ENCODE data around the gene KRTAP5-5. TPM values are rescaled to one million over a fixed set of nuclear protein-coding genes. Genes with fewer than 3 reads are reported as not detected.

Gene KRTAP5-5
- total RNA-seq, 1 donor from 2014 or later = not detected

- ATAC-seq (no peak), DNase-seq (no peak)
- no peaks in the 10 kb centered on the region for H3K4me1 ChIP-seq
- H3K27me3 ChIP-seq = peaks cover 28% of the 10 kb centered on the region
- no peaks in the 10 kb centered on the region for H3K36me3 ChIP-seq
- no peak overlapping the region for H3K27ac ChIP-seq
- intact Hi-C loops (cut with DNase I) = no loop called here
- TF ChIP-seq CTCF (IDR thresholded peaks at IDR 0.05) = no peak
- no peaks in the 10 kb centered on the region for H3K9me3 ChIP-seq
- no peak overlapping the region for H3K4me3 ChIP-seq
These were observed 42.1 kb downstream of the KRTAP5-5 start for GRCh38 chr11:1671658-1672057.

- Histone ChIP-seq H3K27me3 (peaks cover 39% of the 10 kb centered on the region), H3K36me3 (no peaks in the 10 kb centered on the region), H3K4me1 (no peaks in the 10 kb centered on the region), H3K4me3 (no peak overlapping the region), H3K9me3 (no peaks in the 10 kb centered on the region), H3K27ac (no peak overlapping the region)
- ATAC-seq = no peak
- DNase-seq = no peak
- intact Hi-C loops (cut with DNase I) = no loop called here
- TF ChIP-seq CTCF (IDR thresholded peaks at IDR 0.05) = no peak
These were observed 43.2 kb downstream of the KRTAP5-5 start for GRCh38 chr11:1672613-1673350.

- no peaks in the 10 kb centered on the region for H3K36me3 ChIP-seq
- no peaks in the 10 kb centered on the region for H3K9me3 ChIP-seq
- peaks cover 42% of the 10 kb centered on the region for H3K27me3 ChIP-seq
- DNase-seq = no peak
- ATAC-seq = no peak
- no peak for TF ChIP-seq CTCF (IDR thresholded peaks at IDR 0.05)
- intact Hi-C loops (cut with DNase I) = no loop called here
- no peak overlapping the region for H3K4me3 ChIP-seq
- H3K27ac ChIP-seq = no peak overlapping the region
- H3K4me1 ChIP-seq = no peaks in the 10 kb centered on the region
These were observed 44.0 kb downstream of the KRTAP5-5 start for GRCh38 chr11:1673446-1674172.

- Histone ChIP-seq H3K4me3 (no peak overlapping the region), H3K4me1 (no peaks in the 10 kb centered on the region), H3K27me3 (peaks cover 41% of the 10 kb centered on the region), H3K9me3 (no peaks in the 10 kb centered on the region), H3K36me3 (no peaks in the 10 kb centered on the region), H3K27ac (no peak overlapping the region)
- ATAC-seq (no peak), DNase-seq (no peak)
- intact Hi-C loops (cut with DNase I) = no loop called here
- TF ChIP-seq CTCF (IDR thresholded peaks at IDR 0.05) = no peak
These were observed 44.9 kb downstream of the KRTAP5-5 start for GRCh38 chr11:1674173-1675131.

GRCh38 chr11:1675536-1676228 is 46.1 kb downstream of the KRTAP5-5 start:
- Histone ChIP-seq H3K27me3 (peaks cover 43% of the 10 kb centered on the region), H3K4me1 (no peaks in the 10 kb centered on the region), H3K9me3 (no peaks in the 10 kb centered on the region), H3K4me3 (no peak overlapping the region), H3K27ac (no peak overlapping the region), H3K36me3 (no peaks in the 10 kb centered on the region)
- intact Hi-C loops (cut with DNase I) = no loop called here
- DNase-seq = no peak
- ATAC-seq = no peak
- TF ChIP-seq CTCF (IDR thresholded peaks at IDR 0.05) = no peak

Data from upper lobe of right lung (tissue), 1 donor.